HT1080 (cell line): ENCODE measurements around the gene RYR2. TPM values are rescaled to one million over a fixed set of nuclear protein-coding genes. Genes with fewer than 3 reads are reported as not detected.
"Not testable (repeated sequence)": the region's sequence is repeated elsewhere in the genome, so short reads cannot be mapped to it uniquely, and the experiment has no call there.

ENCODE experiments used
- DNase-seq: peaks from one replicate; pipeline ENCODE4 v3.0.0-alpha.2; 2015; ENCODE audit warnings: low read depth
- total RNA-seq: library from RNA; depleted of rRNA; stranded (reverse); fragments of >200 nt; shearing (Covaris generic); gene quantifications from 2 replicates; pipeline ENCODE4 v1.2.3, GENCODE V29; 2014

The RYR2 gene
- total RNA-seq, 1 experiment from 2014 or later, result 0.40 TPM

DNA sequence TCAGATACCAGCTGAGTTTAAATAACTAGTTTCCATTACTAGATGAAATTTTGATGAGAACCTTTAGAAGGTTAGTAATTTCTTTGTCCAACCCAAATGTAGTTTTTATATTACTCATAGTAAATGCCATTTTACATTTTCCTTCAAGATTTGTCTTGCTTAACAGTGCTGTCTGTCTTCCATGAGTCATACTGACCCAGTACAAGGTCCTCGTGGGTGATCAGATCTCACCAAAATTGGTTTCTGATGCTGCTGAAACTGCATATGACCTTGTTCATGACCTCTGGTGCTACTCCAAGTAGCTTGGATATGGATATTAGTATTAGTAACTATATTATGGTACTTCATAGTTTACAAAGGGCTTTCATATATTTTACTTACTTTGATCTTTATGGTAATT is 207.1 kb downstream of the RYR2 start:
- DNase-seq, result no peak

- no peak for DNase-seq
Observed at GRCh38 chr1:237250055-237250454, 208.1 kb downstream of the RYR2 start.

DNA sequence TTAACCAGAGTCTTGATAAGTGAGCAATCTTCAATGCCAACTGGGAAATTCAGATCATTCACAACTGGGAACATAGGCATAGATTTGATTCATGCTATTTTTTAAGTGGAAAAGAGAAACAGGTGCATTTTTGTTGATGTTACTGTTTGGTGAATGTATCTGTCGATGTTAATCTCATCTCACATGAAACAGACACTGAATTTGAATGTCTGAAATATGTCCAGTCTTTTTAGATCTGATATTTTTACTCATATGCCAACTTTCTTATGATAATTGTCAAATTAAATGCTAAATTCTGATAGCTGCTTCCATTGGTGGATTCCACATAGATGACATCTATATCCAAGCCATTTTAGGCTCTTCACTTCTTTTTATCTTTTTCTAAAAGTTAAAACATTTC is 213.1 kb downstream of the RYR2 start:
- no peak for DNase-seq

GRCh38 chr1:237258871-237259270 is 216.9 kb downstream of the RYR2 start:
- no peak for DNase-seq

- DNase-seq, result no peak
Observed at GRCh38 chr1:237261198-237261597, 219.2 kb downstream of the RYR2 start.

DNA sequence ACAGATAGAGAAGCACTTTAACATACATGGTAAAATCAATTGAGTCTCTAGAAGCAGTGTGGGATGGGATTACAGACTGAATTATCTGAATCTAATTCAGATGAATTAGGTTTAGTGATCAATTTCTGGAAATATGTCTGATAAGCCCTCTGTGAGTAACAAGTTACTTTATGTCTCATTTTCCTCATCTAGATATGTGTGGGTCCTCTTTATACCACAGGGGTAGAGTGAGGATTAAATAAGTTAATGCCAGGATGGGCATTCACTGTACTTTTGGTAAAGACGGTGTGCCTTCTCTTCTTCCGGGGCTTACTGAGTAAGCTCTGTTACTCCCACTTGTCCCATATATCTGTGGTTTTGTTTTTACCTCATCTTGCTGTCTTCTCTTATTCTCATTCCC is 225.8 kb downstream of the RYR2 start:
- no peak for DNase-seq

GRCh38 chr1:237269938-237270337 is 228.0 kb downstream of the RYR2 start:
- DNase-seq, result no peak

DNA sequence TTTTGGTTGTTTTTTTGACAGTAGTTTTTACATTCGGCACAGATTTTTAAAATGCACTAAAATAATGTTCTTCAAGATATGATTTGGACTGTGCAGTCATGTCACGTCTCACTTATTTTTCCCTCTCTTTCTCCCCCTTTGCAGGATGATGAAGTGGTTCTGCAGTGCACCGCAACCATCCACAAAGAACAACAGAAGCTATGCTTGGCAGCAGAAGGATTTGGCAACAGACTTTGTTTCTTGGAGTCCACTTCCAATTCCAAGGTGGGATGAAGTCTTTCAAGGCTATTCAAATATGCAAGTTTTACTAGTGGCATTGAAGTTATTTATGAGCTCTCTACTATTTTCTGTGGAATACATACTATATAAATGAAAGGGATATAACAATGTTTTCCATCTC is 228.4 kb downstream of the RYR2 start:
- DNase-seq, result no peak

DNA sequence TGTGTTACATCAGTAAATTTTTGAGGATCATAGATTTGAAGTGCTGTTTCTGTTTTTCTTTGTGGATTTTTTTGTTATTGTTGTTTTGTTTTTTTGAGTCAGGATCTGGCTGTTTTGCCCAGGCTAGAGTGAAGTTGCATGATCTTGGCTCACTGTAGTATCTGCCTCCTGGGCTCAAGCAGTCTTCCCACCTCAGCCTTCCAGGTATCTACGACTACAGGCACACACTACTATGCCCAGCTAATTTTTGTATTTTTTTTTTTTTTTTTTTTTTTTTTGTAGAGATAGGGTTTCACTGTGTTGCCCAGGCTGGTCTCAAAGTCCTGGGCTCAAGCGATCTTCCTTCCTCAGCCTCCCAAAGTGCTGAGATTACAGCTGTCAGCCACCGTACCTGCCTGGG is 236.0 kb downstream of the RYR2 start:
- DNase-seq, result not testable (repeated sequence)

DNA sequence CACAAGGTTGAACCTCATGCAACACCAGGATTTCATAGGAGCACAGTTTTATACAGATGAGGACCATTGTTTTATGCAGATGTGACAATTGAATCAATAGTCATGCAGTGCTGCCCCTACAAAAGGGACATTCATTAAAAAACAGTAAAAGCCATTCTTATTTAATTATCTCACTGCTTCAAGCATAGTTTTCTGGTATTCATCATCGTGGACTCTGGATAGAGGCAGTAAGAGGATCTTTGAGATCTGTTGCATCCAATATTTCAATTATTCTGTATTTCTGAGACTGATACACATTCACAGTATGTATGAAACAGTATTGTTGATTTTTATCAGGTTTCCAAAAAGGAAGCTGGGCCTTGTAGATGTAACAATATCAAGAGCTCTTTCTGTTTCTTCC is 237.6 kb downstream of the RYR2 start:
- DNase-seq, result no peak

- no peak for DNase-seq
Observed at GRCh38 chr1:237281481-237281880, 239.5 kb downstream of the RYR2 start.

GRCh38 chr1:237282208-237282783 is 240.3 kb downstream of the RYR2 start:
- no peak for DNase-seq

GRCh38 chr1:237287876-237288521 is 246.0 kb downstream of the RYR2 start:
- DNase-seq, result no peak

- no peak for DNase-seq
Observed at GRCh38 chr1:237293804-237294203, 251.8 kb downstream of the RYR2 start.

DNA sequence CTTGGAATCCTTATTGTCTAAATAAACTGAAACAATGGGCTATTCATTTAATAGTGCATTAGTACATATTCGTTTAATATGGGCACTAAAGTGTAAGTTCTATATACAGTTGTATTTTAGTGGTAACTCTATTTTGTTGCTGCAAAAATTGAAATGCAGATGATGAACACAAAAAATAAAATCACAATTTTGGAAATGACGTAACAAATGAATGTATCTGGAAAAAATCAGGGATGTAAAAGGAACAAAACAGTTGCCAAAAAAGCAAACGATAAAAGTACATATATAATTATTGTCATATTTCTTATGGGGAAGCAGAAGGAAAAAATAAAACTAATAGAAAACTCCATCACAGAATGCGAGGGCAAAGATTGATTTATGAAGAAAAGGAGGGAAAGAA is 254.9 kb downstream of the RYR2 start:
- no peak for DNase-seq

DNA sequence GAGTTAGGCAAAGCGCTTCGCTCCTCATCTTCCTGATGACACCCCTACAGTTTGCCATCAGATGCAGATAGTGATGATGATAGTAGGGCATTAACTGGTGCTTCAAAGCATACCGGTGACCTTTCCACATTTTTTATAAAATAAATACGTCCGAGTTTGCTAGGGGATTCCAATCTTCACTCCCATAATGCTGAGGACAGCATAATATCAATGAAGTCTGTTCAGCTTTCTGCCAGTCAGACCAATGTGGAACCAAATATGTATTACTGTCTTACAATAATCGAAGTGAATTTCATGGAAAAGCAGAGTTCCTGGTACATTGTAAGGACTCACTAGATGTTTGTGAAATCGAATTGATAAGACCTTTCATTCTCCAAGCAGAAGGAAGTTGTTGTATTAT is 258.7 kb downstream of the RYR2 start:
- no peak for DNase-seq

- DNase-seq, result no peak
Observed at GRCh38 chr1:237303929-237304328, 261.9 kb downstream of the RYR2 start.

- DNase-seq, result no peak
Observed at GRCh38 chr1:237306726-237307125, 264.7 kb downstream of the RYR2 start.

DNA sequence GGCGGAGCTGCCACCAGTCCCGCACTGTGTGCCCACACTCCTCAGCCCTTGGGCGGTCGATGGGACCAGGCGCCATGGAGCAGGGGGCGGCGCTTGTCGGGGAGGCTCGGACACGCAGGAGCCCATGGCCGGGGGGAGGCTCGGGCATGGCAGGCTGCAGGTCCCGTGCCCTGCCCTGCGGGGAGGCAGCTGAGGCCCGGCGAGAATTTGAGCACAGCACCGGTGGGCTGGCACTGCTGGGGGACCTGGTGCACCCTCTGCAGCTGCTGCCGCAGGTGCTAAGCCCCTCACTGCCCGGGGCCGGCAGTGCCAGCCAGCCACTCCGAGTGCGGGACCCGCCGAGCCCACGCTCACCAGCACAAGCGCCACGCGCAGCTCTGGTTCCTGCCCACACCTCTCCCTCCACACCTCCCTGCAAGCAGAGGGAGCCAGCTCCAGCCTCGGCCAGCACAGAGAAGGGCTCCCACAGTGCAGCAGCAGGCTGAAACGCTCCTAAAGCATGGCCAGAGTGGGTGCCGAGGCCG is 267.7 kb downstream of the RYR2 start:
- no peak for DNase-seq

DNA sequence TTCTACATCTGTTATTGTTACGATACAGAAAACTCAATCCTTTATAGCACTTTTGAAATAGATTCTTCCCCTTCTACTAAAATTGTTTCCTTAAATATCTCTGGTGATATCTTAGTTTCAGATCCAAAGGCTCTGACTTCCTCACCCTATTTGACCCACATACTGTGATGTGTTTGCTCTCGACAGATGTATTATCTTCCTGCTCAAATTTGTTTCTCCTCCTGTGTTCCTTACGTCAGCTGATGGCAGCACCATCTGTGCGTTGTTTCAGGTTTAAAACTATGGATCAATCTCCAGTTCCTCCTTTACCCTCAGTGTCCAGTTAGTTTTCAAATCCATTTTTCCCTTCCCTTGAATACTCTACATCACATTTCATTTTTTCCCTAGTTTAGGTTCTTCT is 274.4 kb downstream of the RYR2 start:
- no peak for DNase-seq

DNA sequence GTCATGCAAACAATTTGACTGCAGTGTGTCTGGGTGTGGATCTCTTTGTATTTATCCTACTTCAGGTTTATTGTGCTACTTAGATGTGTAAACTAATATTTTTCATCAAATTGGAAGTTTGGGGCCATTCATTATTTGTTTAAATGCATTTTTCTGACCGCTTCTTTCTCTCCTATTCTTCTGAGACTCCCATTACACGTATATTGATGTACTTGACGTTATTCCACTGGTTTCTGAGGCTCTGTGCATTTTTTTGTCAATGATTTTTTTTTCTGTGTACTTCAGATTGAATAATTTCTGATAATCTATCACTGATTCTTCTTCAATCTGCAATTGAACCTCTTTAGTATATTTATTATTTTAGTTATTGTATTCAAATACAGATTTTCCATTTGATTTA is 276.8 kb downstream of the RYR2 start:
- no peak for DNase-seq

DNA sequence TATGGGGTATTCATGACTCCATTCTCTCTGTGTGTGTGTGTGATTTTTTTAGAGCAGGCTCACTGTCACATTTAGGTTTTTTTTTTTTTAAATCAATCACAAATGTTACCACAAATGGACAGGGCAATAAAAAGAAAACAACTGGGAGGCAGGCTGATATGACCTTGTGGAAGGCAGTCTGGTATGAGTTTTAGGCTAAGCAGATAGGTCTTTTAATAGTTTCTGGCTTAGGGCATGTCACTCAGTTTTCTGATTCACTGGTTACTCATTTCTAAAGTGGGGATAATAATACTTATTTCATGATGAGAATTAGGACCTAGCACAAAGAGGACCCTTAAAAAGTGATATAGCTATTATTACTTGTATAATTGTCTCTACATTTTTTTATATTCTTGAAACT is 278.9 kb downstream of the RYR2 start:
- no peak for DNase-seq

- DNase-seq, result no peak
Observed at GRCh38 chr1:237324226-237324625, 282.2 kb downstream of the RYR2 start.
